Activated CD4-positive, alpha-beta T cell treated with anti-CD3 and anti-CD28 coated beads, Interleukin-2, amount 50 U/mL, for 1 hour (primary cell): ENCODE measurements around the gene NISCH.

Source experiments
- DNase-seq: peaks from one replicate; pipeline ENCODE4 v3.0.0-alpha.2; 2020

The NISCH gene

DNA sequence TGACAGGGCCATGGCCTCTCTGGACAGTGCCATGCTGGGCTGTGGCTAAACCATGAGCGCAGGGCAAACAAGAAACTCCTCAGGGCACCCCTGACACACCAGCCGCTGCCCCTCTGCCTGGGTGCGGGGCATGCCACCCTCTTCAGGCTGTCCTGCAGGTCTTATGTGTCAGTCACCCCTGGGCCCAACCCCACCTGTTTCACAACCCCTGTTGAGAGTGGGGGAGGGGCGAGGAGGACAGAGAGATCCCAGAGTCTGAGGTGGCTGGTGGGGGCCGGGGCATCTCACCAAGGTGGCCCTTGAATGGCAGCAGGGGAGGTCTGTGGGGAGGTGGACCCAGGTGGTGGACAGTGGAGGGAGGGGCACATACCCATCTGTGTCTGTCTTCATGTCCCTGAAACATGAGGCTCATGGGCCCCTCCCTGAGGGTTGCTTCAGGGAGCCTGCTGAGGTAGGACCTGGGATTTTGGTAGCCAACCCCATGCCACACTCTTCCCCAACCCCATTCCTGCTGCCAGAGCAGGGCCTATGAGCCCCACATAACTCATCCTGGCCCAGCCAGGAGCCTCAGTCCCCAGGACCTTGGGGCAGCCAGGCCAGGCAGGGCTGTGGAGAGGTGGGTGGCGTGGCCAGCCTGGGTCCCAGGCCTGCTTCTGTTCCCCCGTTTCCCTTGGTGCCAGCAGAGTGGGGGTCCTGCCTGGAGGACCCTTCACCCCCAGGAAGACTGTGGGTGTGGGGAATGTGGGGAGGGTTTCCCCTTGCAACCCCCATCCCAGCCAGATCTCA is 38.0 kb downstream of the NISCH start:
- no peak for DNase-seq

DNA sequence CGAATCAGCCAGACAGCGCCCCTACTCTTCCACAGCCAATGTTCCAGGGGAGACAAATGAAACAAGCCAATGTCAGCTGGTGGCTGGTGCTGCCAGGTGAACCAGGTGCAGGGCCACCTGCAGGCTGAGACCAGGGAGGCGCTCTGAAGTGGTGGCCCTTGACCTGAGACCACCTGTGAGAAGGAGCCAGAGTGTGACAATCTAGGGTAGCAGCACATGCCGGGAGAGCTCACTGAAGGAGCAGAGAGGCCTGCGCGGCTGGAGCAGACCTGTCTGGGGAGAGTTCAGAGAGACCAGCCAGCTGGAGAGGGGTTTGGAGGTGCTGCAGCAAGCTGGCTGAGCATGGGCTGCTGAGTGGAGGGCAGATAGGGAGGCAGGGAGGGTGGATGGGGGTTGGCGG is 39.0 kb downstream of the NISCH start:
- no peak for DNase-seq

DNA sequence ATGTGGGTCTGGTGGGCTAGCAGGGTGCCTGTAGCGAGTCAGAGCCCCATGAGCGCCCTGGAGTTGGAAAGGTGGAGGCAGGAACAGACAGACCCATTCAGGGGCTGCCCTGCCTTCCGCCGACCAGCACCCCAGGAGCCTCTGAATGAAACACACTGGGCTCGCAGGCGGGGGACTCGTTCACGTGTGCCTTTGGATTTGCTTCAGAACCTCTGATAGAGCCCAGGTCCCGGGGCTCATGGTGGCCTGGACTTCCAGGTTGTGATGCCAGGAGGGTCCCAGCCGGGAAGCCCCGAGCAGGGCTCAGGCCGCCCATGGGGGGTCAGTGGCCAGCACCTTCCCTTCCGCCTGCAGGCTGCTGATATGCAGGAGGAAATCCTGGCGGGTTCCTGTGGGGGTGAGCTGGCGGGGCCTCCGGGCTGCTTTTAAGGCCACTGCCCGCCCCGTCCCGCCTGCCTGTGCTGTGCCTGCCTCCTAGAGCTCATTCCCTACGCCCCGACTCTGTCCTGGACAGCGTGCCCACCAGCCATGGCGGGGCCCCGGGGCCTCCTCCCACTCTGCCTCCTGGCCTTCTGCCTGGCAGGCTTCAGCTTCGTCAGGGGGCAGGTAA is 39.6 kb downstream of the NISCH start, which contains the start of gene STAB1:
Gene STAB1 (plus strand): TSS at position 453 of the 610 bp plus-strand sequence. CDS start 76 bp downstream, at position 529.
- DNase-seq = no peak

DNA sequence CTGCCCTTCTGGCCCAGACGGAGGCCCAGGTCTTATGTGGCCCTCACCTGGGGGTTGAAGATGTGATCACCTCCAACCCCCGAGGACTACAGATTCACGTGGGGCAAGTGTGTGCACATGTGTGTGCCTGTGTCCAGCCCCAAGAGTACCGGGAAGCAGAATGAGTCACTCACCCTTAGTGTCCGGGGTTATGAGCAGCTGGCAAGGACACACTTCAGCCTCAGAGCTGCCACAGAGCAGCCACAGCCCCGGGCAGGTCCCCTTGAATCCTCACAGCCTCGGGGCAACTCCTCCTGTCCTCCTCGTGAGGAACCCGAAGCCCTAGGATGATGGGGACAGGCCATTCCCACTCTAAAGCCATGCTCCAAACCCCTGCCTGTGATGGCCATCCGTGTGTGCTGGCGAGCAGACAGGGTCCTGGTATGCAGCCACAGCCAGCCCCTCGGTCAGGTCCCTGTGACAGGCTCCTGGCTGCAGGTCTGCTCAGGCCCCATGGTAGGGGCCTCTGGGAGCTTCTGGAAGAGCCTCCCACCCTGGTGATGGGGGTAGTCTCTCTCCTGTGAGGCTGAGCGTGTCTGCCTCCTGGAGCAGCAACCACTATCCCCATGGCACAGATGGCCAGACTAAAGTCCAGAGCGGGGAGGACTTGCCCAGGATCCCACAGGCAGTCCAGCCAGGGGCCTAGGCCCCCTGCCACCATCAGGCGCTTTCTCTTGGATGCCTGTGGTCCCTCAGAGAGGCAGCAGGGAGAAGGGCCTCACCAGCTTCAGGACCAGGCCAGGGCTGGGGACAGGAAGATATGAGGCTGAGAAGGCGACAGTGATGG is 40.6 kb downstream of the NISCH start:
- DNase-seq = no peak

DNA sequence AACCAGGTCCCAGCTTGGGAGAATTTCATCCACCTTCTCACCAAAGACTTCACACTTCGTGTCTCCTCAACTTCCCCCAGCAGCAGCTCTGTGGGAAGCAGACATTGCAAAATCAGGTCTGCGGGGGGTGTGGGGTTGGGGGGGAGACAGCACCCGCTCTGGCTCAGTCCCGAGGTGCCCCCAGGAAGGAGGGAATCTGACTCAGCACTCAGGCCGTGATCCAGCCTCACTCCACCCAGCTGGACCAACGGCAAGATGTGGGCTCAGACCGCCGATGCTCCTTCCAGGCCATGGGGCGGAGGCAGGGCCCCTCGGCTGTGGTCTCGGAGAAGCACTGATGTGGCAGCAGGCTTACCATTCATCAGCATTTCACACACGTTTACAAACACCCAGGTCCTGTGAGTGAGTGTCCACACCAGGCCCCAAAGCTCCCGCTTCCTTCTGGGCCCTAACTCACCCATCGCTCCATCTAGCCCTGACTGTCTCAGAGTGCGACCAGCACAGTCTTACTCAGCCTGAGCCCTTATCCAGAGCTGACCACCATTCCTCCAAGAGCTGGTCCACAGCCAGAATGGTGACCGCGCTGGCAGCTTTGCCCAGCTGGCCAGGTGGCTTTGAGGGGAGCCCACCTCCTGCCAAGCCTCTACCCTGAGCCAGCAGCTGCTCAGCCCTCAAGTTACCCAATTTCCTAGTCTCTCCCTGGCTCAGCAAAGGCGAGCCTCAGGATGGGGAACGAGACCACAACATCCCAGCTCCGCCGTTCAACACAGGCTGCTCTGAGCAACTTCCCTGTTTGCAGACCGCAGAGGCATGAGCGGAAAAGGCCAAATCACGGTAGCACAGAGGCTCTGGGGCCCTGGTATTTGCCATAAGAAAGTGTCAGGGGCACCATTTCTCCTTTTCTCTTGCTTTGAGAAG is 43.0 kb downstream of the NISCH start:
- no peak for DNase-seq

DNA sequence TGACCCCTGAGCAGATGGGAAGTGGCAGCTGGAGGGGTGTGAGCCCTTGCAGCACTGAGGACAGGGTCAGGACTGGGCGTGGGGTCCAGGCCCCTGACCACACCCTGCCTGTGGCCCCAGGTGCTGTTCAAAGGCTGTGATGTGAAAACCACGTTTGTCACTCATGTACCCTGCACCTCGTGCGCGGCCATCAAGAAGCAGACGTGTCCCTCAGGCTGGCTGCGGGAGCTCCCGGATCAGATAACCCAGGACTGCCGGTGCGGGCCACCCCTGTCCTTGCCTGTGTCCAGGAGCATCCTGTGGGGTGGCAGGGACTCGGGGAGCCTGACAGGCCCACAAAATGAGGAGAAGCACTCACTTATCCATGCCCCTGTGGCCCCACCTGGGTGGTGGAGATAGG is 45.6 kb downstream of the NISCH start:
- DNase-seq = no peak

DNA sequence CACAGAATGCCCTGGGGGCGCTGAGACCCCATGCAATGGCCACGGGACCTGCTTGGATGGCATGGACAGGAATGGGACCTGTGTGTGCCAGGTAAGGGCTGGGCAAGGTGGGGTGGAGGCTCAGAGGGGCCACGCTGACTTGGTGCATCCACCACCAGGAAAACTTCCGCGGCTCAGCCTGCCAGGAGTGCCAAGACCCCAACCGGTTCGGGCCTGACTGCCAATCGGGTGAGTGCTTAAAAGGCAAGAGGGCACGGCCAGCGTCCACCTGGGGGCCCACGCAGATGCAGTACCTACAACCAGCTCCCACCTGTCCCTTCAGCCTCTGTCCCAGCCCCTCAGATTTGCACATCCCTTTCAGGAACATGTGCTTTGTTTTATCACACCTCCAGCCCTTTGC is 46.6 kb downstream of the NISCH start:
- DNase-seq = no peak

DNA sequence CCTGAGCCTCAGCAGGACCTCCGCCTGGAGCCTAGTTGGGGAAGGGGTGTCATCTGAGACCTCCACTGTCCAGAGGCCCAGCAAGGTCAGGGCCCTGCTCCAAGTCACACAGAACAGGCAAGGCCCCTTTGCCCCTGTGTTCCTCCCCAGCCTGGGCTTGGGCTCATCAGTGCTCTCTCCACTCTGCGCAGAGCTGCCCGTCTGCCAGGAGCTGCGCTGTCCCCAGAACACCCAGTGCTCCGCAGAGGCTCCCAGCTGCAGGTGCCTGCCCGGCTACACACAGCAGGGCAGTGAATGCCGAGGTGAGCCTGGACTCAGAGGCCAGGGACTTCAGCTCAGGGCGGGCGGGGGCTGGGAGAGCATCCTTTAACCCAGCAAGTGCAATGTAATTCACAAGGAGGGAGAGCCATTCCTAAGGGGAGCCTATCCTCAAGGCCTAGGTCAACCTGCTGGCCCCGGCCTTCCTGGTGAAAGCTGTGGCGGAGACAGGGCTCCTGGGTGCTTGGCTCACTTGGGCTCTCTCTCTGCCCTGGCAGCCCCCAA is 47.5 kb downstream of the NISCH start:
- DNase-seq = no peak

DNA sequence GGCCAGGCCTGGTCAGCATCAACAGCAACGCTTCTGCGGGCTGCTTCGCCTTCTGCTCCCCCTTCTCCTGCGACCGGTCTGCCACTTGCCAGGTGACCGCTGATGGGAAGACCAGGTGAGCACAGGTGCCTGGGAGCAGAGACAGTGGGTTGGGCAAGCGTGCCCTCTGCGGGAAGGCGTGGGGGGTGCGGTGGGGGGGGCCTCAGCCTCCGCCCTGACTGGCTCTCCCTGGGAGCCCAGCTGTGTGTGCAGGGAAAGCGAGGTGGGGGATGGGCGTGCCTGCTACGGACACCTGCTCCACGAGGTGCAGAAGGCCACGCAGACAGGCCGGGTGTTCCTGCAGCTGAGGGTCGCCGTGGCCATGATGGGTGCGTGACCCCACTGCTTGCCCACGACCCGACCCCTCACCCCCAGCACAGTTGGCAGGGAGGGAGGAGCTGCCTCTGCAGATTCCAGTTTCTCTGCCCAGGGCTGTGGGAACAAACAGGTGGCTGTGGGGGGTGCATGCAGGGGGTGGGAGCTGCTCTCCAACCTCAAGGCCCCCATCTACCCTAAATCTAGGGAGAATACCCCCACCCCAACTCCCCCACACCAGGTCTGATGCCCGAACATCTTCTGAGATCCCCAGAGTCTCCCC is 48.5 kb downstream of the NISCH start:
- DNase-seq = no peak

DNA sequence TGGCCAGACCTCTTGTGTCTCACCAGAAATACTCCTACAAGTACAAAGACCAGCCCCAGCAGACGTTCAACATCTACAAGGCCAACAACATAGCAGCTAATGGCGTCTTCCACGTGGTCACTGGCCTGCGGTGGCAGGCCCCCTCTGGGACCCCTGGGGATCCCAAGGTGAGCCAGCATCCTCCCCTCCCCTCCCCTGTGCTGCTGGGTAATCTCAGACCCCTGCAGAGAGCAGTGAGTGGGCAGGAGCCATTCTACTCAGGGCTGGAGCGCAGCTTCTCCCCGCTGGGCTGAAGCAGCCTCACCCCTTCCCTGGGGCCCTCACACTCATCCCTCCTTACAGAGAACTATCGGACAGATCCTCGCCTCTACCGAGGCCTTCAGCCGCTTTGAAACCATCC is 49.6 kb downstream of the NISCH start:
- DNase-seq = no peak

DNA sequence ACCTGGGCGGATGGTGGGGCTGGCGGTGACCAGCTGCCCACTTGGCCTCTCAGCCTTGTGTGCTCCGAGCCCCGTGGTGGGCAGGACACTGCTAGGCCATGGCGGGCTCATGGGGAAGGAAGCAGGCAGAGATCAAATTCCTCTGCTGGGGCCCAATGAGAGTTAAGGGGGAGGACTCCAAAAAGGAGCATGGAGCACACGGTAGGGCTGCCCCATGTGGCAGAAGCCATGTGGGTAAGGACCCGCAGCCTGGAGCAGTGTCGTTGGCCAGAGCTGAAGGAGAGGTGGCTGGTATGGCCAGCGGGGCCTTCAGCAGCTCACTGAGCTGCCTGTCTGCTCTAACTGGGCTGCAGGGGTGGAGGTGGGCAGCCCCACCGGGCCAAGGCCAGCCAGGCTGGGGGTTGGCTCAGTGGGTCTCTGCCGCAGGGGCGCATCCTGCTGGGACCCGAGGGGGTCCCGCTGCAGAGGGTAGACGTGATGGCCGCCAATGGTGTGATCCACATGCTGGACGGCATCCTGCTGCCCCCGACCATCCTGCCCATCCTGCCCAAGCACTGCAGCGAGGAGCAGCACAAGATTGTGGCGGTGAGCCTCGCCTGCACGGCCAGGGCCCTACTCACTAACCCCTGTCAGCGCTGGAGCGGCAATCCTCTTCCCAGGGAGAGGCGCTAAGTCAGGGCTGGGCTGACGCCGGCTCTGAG is 51.0 kb downstream of the NISCH start:
- DNase-seq = no peak

DNA sequence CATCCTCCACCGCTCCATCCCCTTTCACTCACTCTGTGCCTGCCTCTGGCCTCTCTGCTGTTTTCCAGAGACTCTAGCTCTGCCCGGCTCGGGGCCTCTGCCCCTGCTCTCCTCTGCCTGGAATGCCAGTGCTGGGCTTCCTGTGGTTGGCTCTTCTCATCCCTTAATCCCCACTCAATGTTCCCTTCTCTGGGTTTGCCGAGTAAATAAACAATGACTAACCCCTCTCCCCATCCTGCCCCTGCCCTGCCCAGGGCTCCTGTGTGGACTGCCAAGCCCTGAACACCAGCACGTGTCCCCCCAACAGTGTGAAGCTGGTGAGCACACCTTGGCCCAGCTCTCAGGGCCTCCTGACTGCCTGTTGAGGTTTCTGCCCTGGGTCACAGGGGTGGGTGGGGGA is 52.0 kb downstream of the NISCH start:
- DNase-seq = no peak

DNA sequence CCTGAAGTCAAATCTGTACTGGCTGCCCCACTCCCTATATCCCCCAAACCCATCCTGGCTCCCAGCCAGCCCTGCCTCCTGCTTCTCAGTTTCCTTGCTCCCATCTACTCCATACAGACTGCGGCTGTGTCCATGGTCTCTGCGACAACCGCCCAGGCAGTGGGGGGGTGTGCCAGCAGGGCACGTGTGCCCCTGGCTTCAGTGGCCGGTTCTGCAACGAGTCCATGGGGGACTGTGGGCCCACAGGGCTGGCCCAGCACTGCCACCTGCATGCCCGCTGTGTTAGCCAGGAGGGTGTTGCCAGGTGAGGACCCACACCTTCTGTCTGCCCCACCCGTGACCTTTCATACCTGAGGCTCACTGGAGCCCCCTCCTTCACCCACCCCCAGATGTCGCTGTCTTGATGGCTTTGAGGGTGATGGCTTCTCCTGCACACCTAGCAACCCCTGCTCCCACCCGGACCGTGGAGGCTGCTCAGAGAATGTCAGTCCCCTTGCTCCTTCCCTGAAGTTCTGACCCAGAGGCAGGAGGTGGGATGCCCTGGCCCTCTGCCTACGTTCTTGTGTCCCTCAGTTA is 54.4 kb downstream of the NISCH start:
- DNase-seq = no peak

DNA sequence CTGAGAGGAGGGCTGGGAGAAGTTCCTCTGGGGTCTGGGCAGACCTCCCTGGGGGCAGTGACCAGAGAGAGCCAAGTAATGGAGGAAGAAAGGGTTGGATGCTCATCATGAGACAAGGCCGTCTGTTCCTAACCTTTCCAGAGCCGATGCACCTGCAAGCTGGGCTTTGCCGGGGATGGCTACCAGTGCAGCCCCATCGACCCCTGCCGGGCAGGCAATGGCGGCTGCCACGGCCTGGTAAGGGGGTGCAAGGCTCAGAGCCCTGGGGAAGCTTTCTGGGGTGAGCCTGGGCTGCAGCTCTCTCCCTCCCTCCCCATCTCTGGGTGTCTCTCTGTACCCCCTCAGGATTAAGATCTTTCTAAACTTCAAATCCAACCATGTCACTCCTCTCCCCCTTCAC is 56.1 kb downstream of the NISCH start:
- no peak for DNase-seq

DNA sequence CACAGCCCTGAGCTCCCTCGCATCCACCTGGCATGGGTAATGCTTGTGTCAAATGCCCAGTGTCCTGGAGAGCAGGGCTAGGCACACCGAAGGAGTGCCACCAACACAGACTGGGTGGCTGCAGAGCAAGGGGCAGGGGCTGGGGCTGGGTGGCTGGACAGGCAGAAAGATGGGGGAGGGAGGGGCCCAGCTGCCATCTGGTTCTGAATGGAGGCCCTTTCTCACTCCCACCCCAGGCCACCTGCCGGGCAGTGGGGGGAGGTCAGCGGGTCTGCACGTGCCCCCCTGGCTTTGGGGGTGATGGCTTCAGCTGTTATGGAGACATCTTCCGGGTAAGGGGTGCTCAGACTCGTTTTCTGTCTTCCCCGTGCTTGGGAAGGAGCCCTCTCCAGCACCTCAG is 56.7 kb downstream of the NISCH start:
- no peak for DNase-seq

DNA sequence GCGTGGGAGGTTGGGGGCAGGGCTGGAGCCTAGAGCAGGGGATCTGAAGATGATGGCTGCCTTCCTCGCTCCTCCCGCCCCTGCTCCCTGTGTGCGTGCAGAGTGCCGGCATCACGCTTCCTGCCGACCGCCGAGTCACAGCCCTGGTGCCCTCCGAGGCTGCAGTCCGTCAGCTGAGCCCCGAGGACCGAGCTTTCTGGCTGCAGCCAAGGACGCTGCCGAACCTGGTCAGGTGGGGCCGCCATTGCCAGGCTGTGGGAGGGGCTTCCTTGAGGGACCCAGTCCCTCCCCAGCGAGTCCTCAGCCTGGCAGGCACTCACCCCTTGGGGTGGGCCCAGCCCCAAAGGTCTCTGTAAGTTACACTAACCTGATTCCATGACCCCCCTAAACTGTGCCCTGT is 57.3 kb downstream of the NISCH start:
- DNase-seq = no peak

DNA sequence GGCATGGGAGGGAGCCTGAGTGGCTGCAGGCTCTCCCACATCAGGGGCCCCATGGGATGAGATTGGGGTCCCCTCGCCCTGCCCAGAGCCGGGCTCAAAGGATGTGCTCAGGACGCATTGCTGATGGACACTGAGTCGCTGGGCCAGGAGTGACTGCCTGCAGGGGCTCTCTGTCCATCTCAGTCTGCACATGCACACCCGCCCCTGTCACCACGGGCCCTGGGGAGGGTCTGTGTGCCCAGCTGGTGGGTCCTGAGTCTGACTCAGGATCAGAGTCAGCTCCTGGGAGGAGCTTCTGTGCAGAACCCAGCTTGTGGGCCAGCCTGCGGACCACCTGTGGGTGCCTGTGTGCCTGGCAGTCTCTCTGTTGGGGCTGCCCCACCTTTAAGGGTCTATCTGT is 57.9 kb downstream of the NISCH start:
- DNase-seq = no peak

DNA sequence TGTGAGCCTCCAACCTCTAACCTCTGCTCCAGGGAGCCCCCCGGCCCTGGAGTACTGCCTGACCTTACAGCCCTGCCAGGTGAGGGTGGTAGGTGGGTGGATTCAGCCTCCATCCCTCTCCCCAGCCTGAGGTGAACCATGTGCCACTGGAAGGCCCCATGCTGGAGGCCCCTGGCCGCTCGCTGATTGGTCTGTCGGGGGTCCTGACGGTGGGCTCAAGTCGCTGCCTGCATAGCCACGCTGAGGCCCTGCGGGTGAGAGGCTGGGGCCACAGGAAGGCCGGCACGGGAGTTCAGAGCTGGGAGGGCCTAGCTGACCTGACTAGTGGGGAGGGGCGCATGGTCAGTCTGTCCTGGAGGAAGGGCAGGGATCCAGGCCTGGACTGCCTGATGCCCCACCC is 59.2 kb downstream of the NISCH start:
- DNase-seq = no peak

DNA sequence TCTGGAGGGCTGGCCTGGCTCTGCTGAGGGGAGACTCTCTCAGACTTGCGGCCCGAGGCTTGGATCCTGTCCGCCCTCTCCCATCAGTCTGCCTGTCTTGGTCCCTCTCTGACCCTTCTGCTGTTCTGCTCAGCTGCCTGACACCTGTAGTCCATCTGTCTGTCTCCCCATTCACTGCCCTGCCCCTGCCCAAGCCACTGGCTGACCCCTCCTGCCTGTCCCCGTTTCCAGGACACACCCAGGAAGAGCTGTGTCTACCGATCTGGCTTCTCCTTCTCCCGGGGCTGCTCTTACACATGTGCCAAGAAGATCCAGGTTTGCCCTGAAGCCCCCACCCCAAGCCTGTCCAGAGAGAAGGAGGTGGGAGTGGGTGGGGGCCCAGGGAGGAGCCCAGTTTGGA is 59.8 kb downstream of the NISCH start:
- no peak for DNase-seq

DNA sequence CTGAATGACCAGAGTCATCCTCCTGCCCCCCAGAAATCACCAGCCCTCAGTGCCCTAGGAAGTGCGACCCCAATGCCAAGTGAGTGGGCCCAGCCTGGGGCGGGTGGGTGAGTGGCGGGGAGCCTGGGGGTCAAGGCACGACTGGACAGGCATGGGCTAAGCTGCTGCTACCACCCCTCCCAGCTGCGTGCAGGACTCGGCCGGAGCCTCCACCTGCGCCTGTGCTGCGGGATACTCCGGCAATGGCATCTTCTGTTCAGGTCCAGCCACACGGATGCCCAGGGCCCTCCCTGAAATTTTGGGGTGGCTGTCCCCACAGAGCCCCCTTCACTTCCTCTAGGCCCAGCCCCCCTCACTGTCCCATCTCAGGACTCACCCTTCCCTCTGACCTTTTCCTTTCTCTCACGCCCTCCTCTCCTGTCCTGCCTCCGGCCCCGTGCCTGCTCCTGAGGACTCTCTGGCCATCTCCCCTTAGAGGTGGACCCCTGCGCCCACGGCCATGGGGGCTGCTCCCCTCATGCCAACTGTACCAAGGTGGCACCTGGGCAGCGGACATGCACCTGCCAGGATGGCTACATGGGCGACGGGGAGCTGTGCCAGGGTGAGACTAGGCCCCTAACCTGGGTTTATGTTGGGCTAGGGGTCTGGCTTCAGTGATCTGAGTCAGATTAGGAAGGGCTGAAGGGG is 61.2 kb downstream of the NISCH start:
- no peak for DNase-seq
